ENCODE measurements around the gene SDK2. TPM values are rescaled to one million over a fixed set of nuclear protein-coding genes. Genes with fewer than 3 reads are reported as not detected.

SDK2 gene
- total and polyA plus RNA-seq, 2 of the 4 experiments (the other 2 are of a cell fraction): under 0.01 to 0.03 TPM

GRCh38 chr17:73604476-73604875 lies 39.8 kb downstream of the SDK2 start:
- Histone ChIP-seq H4K8ac (ENCODE audit: low read depth in 2 of 2, low read length in 2 of 2) (no peak overlapping the region), H3K79me1 (ENCODE audit: low read depth in 1 of 2, low read length in 2 of 2) (no peaks in the 10 kb centered on the region), H3K4ac (ENCODE audit: low read depth, low read length) (no peak overlapping the region), H3K36me3 (ENCODE audit: control insufficient read depth, insufficient read depth, low read length) (no peaks in the 10 kb centered on the region), H4K91ac (ENCODE audit: insufficient read depth, low read depth, low read length) (no peak overlapping the region), H2BK15ac (ENCODE audit: low read depth, low read length) (no peak overlapping the region), H3K18ac (ENCODE audit: low read depth, low read length) (no peak overlapping the region), H3K9ac (ENCODE audit: low read depth, low read length) (no peak overlapping the region), H2BK120ac (ENCODE audit: low read depth, low read length) (no peak overlapping the region), H2AFZ (replicated peaks; ENCODE audit: low read length, poor library complexity) (no peak overlapping the region), H3K9me3 (ENCODE audit: control insufficient read depth, insufficient read depth, low read length) (peaks cover 30% of the 10 kb centered on the region), H3K9me1 (ENCODE audit: insufficient read depth, low read length) (no peaks in the 10 kb centered on the region), H2BK5ac (ENCODE audit: low read depth, low read length, poor library complexity, severe bottlenecking) (no peak overlapping the region), H4K5ac (ENCODE audit: low read depth, low read length) (no peak overlapping the region), H3K56ac (ENCODE audit: extremely low read depth, insufficient read depth, low read length) (no peak overlapping the region), H2AK9ac (replicated peaks; ENCODE audit: low read depth, low read length, poor library complexity) (no peak overlapping the region), H3K4me2 (ENCODE audit: low read depth, low read length) (no peak overlapping the region), H3K14ac (replicated peaks; ENCODE audit: low read depth, low read length) (no peak overlapping the region), H3K4me1 (ENCODE audit: control insufficient read depth, insufficient read depth, low read length) (no peaks in the 10 kb centered on the region), H2AK5ac (ENCODE audit: low read depth, low read length) (no peak overlapping the region), H3K23ac (ENCODE audit: low read depth, low read length) (no peak overlapping the region), H3K27ac (ENCODE audit: insufficient read depth, low read length) (no peak overlapping the region), H3K27me3 (ENCODE audit: control insufficient read depth, insufficient read depth, low read length) (no peaks in the 10 kb centered on the region), H3K4me3 (ENCODE audit: insufficient read depth, low read depth, low read length) (no peak overlapping the region), H2BK20ac (ENCODE audit: low read depth, low read length) (no peak overlapping the region), H4K20me1 (ENCODE audit: insufficient read depth, low read length) (no peaks in the 10 kb centered on the region)
- in situ Hi-C loops (cut with MboI; ENCODE audit: low sequenced_read_pairs) (loop anchor here (25.0 kb wide), 2 partner anchors 108 to 383 kb away; no protein-coding TSS in a partner anchor), intact Hi-C loops (cut with micrococcal nuclease) (no loop called here), dilution Hi-C loops (cut with HindIII; ENCODE audit: low sequenced_read_pairs, unreplicated experiment) (no loop called here)
- no TSS peak for BruUV-seq (replicated peaks)
- 61% methylated on average over 5 of the region's 7 CpGs; no CpG with 5 or more reads in 1 of the 2 experiments for WGBS, 2 experiments (ENCODE audit: extremely low coverage in 2 of 2, insufficient read length in 1 of 2)
- DNase-seq (no peak), ATAC-seq (ENCODE audit: low read depth) (no peak)
- POLR2A ChIA-PET (ENCODE audit: unreplicated experiment): no interaction called here
- CTCF ChIA-PET: no interaction called here
- no peak for TF ChIP-seq NFE2L2 (IDR thresholded peaks at IDR 0.05; ENCODE audit: low read depth, low read length)
